Hepatic stellate cell (primary cell): ENCODE results near the gene PRKN.
"Not testable (repeated sequence)": the region's sequence is repeated elsewhere in the genome, so short reads cannot be mapped to it uniquely, and the experiment has no call there.

Source experiments
- DNase-seq: peaks from one replicate; pipeline ENCODE4 v3.0.0; 2011; ENCODE audit warnings: low spot score

Gene PRKN

GRCh38 chr6:161901740-161902426, 825.7 kb downstream of the PRKN start:
- DNase-seq = no peak

- DNase-seq = no peak
Observed at GRCh38 chr6:161894436-161894835, 833.1 kb downstream of the PRKN start.

GRCh38 chr6:161891542-161891941, 836.0 kb downstream of the PRKN start:
- DNase-seq = no peak

GRCh38 chr6:161890832-161891297, 836.7 kb downstream of the PRKN start:
- DNase-seq = no peak

GRCh38 chr6:161890133-161890831, 837.3 kb downstream of the PRKN start:
- DNase-seq = no peak

- DNase-seq = no peak
Observed at GRCh38 chr6:161889324-161889723, 838.2 kb downstream of the PRKN start.

- DNase-seq = not testable (repeated sequence)
Observed at GRCh38 chr6:161886545-161886944, 841.0 kb downstream of the PRKN start.

- no peak for DNase-seq
Observed at GRCh38 chr6:161884782-161885181, 842.8 kb downstream of the PRKN start.

- DNase-seq = no peak
Observed at GRCh38 chr6:161882196-161882765, 845.3 kb downstream of the PRKN start.

- DNase-seq = no peak
Observed at GRCh38 chr6:161880056-161880455, 847.5 kb downstream of the PRKN start.

GRCh38 chr6:161876231-161876630, 851.3 kb downstream of the PRKN start:
- no peak for DNase-seq

GRCh38 chr6:161870236-161870901, 857.2 kb downstream of the PRKN start:
- no peak for DNase-seq

GRCh38 chr6:161869491-161869890, 858.1 kb downstream of the PRKN start:
- no peak for DNase-seq

GRCh38 chr6:161866570-161866969, 861.0 kb downstream of the PRKN start:
- no peak for DNase-seq

GRCh38 chr6:161861061-161861460, 866.5 kb downstream of the PRKN start:
- not testable (repeated sequence) for DNase-seq

GRCh38 chr6:161853657-161854056, 873.9 kb downstream of the PRKN start:
- DNase-seq = no peak

GRCh38 chr6:161851486-161851885, 876.1 kb downstream of the PRKN start:
- DNase-seq = not testable (repeated sequence)

GRCh38 chr6:161850562-161850961, 877.0 kb downstream of the PRKN start:
- DNase-seq = no peak

GRCh38 chr6:161847628-161848027, 879.9 kb downstream of the PRKN start:
- no peak for DNase-seq

GRCh38 chr6:161844804-161845203, 882.8 kb downstream of the PRKN start:
- DNase-seq = no peak

GRCh38 chr6:161843066-161843465, 884.5 kb downstream of the PRKN start:
- DNase-seq = no peak

- no peak for DNase-seq
Observed at GRCh38 chr6:161840380-161840779, 887.2 kb downstream of the PRKN start.
